ENCODE results near the gene CLP1. TPM values are rescaled to one million over a fixed set of nuclear protein-coding genes. Genes with fewer than 3 reads are reported as not detected.

The CLP1 gene
- total RNA-seq, 1 experiment from 2014 or later: 35.5 TPM

GRCh38 chr11:57645689-57646085, 11.9 kb upstream of the CLP1 start:
- no peak overlapping the region for H3K27ac ChIP-seq (ENCODE audit: insufficient read length, low read depth, low read length)
- no peaks in the 10 kb centered on the region for H3K9me3 Mint-ChIP-seq
- no peak overlapping the region for H2BK120ac ChIP-seq (ENCODE audit: low read depth, low read length, poor library complexity, severe bottlenecking)
- H3K56ac ChIP-seq (ENCODE audit: insufficient read length, low read depth, low read length): no peak overlapping the region
- H2BK5ac ChIP-seq (ENCODE audit: insufficient read length, low read length): no peak overlapping the region
- H4K5ac ChIP-seq (ENCODE audit: insufficient read length, low read depth, low read length): no peak overlapping the region
- no peak overlapping the region for H3K18ac ChIP-seq (ENCODE audit: insufficient read length, low read depth, low read length)
- no peak overlapping the region for H4K91ac ChIP-seq (ENCODE audit: insufficient read length, low read depth, low read length)
- no CpG with 5 or more reads among the region's 5 CpGs for WGBS (ENCODE audit: extremely low coverage, insufficient read length, low lambda C conversion rate)
- peak overlapping the region in 1 of 2 experiments; percentile 18; a peak in 1 of 5 replicates for H3K4me3 Mint-ChIP-seq
- no peak overlapping the region for H2BK12ac ChIP-seq (ENCODE audit: insufficient read length, low read depth, low read length)
- peaks cover 2% of the 10 kb centered on the region for H3K27me3 Mint-ChIP-seq (ENCODE audit: low read depth)
- H3K9me3 ChIP-seq (ENCODE audit: control insufficient read depth, low read depth, low read length): no peaks in the 10 kb centered on the region
- no peaks in the 10 kb centered on the region for H3K27me3 ChIP-seq (ENCODE audit: insufficient read depth, low read length)
- peaks cover 20 to 45% (median 39%) of the 10 kb centered on the region in 3 experiments for H3K36me3 Mint-ChIP-seq (ENCODE audit: insufficient read depth in 1 of 3, low read depth in 3 of 3)
- H3K23me2 ChIP-seq (ENCODE audit: insufficient read length, low read depth, low read length, poor library complexity, severe bottlenecking): peaks cover 16% of the 10 kb centered on the region
- H2BK15ac ChIP-seq (ENCODE audit: low read depth, low read length): no peak overlapping the region
- H3K27ac Mint-ChIP-seq: peak overlapping the region; percentile 9 to 93 (median 73); a peak in 3 of 7 replicates
- no peak overlapping the region for H2AK5ac ChIP-seq (ENCODE audit: insufficient read length, low read length)
- TF ChIP-seq CTCF (conservative IDR thresholded peaks at IDR 0.05): no peak
- H3K14ac ChIP-seq (ENCODE audit: insufficient read depth, low read length): no peak overlapping the region
- H3K79me1 ChIP-seq (ENCODE audit: insufficient read depth, low read depth, low read length, poor library complexity, severe bottlenecking): no peaks in the 10 kb centered on the region
- H3K4me2 ChIP-seq (ENCODE audit: insufficient read depth, insufficient read length, low read length): no peak overlapping the region
- H3K9ac ChIP-seq (ENCODE audit: extremely low read depth, insufficient read length, low read length): no peak overlapping the region
- H4K8ac ChIP-seq (replicated peaks; ENCODE audit: insufficient read length, low read depth, low read length): no peak overlapping the region
- H2BK20ac ChIP-seq (ENCODE audit: low read depth, low read length, poor library complexity, severe bottlenecking): no peak overlapping the region
- H3K4me1 Mint-ChIP-seq: peaks cover 86 to 96% of the 10 kb centered on the region in 2 experiments
- no peak overlapping the region for H2AFZ ChIP-seq (ENCODE audit: low read length)
- peaks cover 2% of the 10 kb centered on the region for H4K20me1 ChIP-seq (ENCODE audit: control insufficient read depth, insufficient read depth, insufficient read length)
- H3K79me2 ChIP-seq (ENCODE audit: insufficient read depth, low read length): no peaks in the 10 kb centered on the region; the same call in 1 of the 2 replicates
- H3K23ac ChIP-seq (ENCODE audit: insufficient read length, low read depth, low read length): no peak overlapping the region
- H3K4ac ChIP-seq (ENCODE audit: low read depth, low read length): no peak overlapping the region
- H3K4me1 ChIP-seq (ENCODE audit: insufficient read depth, low read length): peaks cover 21% of the 10 kb centered on the region
- no peak for DNase-seq
- no peak overlapping the region for H3T11ph ChIP-seq (ENCODE audit: low read length)
